GM12878 (cell line): ENCODE results near the gene INHBB. TPM values are rescaled to one million over a fixed set of nuclear protein-coding genes. Genes with fewer than 3 reads are reported as not detected.

ENCODE experiments used
- ATAC-seq: fragments of 200-7000 bp; cut with Tn5 transposase; 3 replicates; pipeline ENCODE4 v1.9.1; 2020; ENCODE audit warnings: mild to moderate bottlenecking, moderate library complexity
- BruUV-seq: library from RNA; stranded (reverse); fragments of 400-500 nt; replicated peaks from 2 replicates; lab custom pipeline; 2021; lab: Mats Ljungman, UMichigan
- CTCF ChIA-PET: fragments of 300-600 bp; sonication (Branson Sonifier 250); formaldehyde crosslinking; extraction: SDS; loops from one replicate; lab custom pipeline; 2021; ENCODE audit warnings: inconsistent platforms; lab: Yijun Ruan, JAX
- POLR2A ChIA-PET: fragments of 350-600 bp; formaldehyde crosslinking; extraction: SDS; loops from one replicate; lab custom pipeline; 2021; ENCODE audit warnings: inconsistent platforms; lab: Charles Lee
- RAD21 ChIA-PET: fragments of 300-600 bp; sonication (Branson Sonifier 250); formaldehyde crosslinking; loops from one replicate; lab custom pipeline; 2023; ENCODE audit warnings: antibody characterized with exemption; ENCODE audit not compliant: unreplicated experiment; lab: Charles Lee
- SMC1A ChIA-PET: fragments of 300-600 bp; sonication (Branson Sonifier 250); formaldehyde crosslinking; loops from one replicate; lab custom pipeline; 2023; ENCODE audit not compliant: unreplicated experiment, uncharacterized antibody; lab: Charles Lee
- DNase-seq: peaks from one replicate; pipeline ENCODE4 v3.0.0-alpha.2; 2011; ENCODE audit warnings: low read depth, low spot score
- FAIRE-seq: peaks from 3 replicates; lab custom pipeline; 2011; peaks lifted over from hg19 to GRCh38; lab: Jason Lieb, UNC
- H2AFZ ChIP-seq: 2 replicates; pipeline ENCODE4 v1.6.0; 2011; ENCODE audit warnings: low read depth, low read length, control low read depth; ENCODE audit not compliant: control insufficient read depth
- H3K27ac ChIP-seq: 2 replicates; pipeline ENCODE4 v1.5.1; 2011; ENCODE audit warnings: control low read depth; ENCODE audit not compliant: control insufficient read depth, insufficient read depth
- H3K27me3 ChIP-seq, 2 experiments: replicated peaks in 1 of 2; 2 replicates each; pipeline versions ENCODE4 v1.6.0 to v1.6.1; 2011; ENCODE audit warnings: low read length in 1 of 2; ENCODE audit not compliant: control insufficient read depth in 2 of 2, insufficient read depth in 2 of 2
- H3K36me3 ChIP-seq, 2 experiments: 2 replicates each; pipeline ENCODE4 v1.5.1; 2011; ENCODE audit warnings: low read length in 1 of 2; ENCODE audit not compliant: control insufficient read depth in 2 of 2, insufficient read depth in 2 of 2
- H3K4me1 ChIP-seq: 2 replicates; pipeline ENCODE4 v1.6.1; 2011; ENCODE audit warnings: mild to moderate bottlenecking, low read length, moderate library complexity, mixed read lengths; ENCODE audit not compliant: control insufficient read depth, insufficient read depth
- H3K4me2 ChIP-seq: 2 replicates; pipeline ENCODE4 v1.6.0; 2011; ENCODE audit warnings: control low read depth; ENCODE audit not compliant: control insufficient read depth, insufficient read depth
- H3K4me3 ChIP-seq: fragments of 200-600 bp; sonication (generic); 2 replicates; pipeline ENCODE4 v1.5.1; 2016
- H3K79me2 ChIP-seq: 2 replicates; pipeline ENCODE4 v1.6.0; 2011; ENCODE audit warnings: low read length; ENCODE audit not compliant: control insufficient read depth, insufficient read depth
- H3K9ac ChIP-seq: 2 replicates; pipeline ENCODE4 v1.8.0; 2011; ENCODE audit warnings: low read length, control low read depth, mixed read lengths; ENCODE audit not compliant: control insufficient read depth, insufficient read depth
- H3K9me3 ChIP-seq: replicated peaks from 3 replicates; pipeline ENCODE4 v1.5.1; 2011; ENCODE audit warnings: mild to moderate bottlenecking, low read length; ENCODE audit not compliant: control insufficient read depth, insufficient read depth
- H4K20me1 ChIP-seq: 2 replicates; pipeline ENCODE4 v1.6.0; 2011; ENCODE audit not compliant: control insufficient read depth, insufficient read depth
- BACH1 ChIP-seq: fragments of 450-650 bp; IDR thresholded peaks from 2 replicates; pipeline ENCODE4 v1.6.1; 2017; ENCODE audit warnings: mild to moderate bottlenecking, borderline replicate concordance
- CBFB ChIP-seq: IDR thresholded peaks from 2 replicates; pipeline ENCODE4 v1.6.1; 2016; ENCODE audit warnings: antibody characterized with exemption, low read depth
- PML ChIP-seq: IDR thresholded peaks from 2 replicates; pipeline ENCODE4 v1.6.1; 2012; ENCODE audit warnings: low read length, inconsistent platforms
- POLR2AphosphoS5 ChIP-seq: IDR thresholded peaks from 2 replicates; pipeline ENCODE4 v1.6.1; 2011; ENCODE audit warnings: mild to moderate bottlenecking, low read length, inconsistent platforms
- TCF7 ChIP-seq: IDR thresholded peaks from 2 replicates; pipeline ENCODE4 v1.6.1; 2014; ENCODE audit warnings: antibody characterized with exemption, borderline replicate concordance
- WGBS: methylation state at CpG from one replicate; pipeline ENCODE4 v1.1.6; 2016; ENCODE audit warnings: low lambda C conversion rate; ENCODE audit not compliant: insufficient replicate concordance, insufficient coverage; ENCODE audit errors: missing lambda C conversion rate; 5-methylcytosine and 5-hydroxymethylcytosine counted together
- in situ Hi-C: fragments of 300-500 bp; cut with MboI; formaldehyde crosslinking; loops from 9 replicates; pipeline ENCODE4 v1.14.3; 2018; ENCODE audit warnings: mixed read lengths
- intact Hi-C: fragments of 100-400 bp; cut with micrococcal nuclease; formaldehyde crosslinking; loops from one replicate; pipeline ENCODE4 v1.14.2; 2022; ENCODE audit not compliant: unreplicated experiment
- polyA plus RNA-seq, 11 experiments: library from polyadenylated mRNA; depleted of rRNA in 4 of 11; unstranded in 6 of 11; stranded (reverse) in 5 of 11; fragments of >200 nt; fragmentation: Nextera tagmentation in 4 of 11; fragmentation: Illumina TruSeq in 1 of 11; extraction: Ambion mirVana in 4 of 11; extraction: Trizol in 1 of 11; gene quantifications; 1 replicate in 1 of 11; 2 replicates in 10 of 11; pipeline versions ENCODE4 v1.2.1 to v1.2.3, GENCODE V29; 2011 to 2016; ENCODE audit warnings: inconsistent platforms in 2 of 11, missing spikeins in 2 of 11, low read depth in 1 of 11
- total RNA-seq, 4 experiments: library from RNA; depleted of rRNA in 3 of 4; stranded (reverse); fragments of >200 nt in 3 of 4; fragmentation: Illumina TruSeq in 1 of 4; extraction: Trizol in 1 of 4; gene quantifications; 2 replicates each; pipeline versions ENCODE4 v1.2.1 to v1.2.3, GENCODE V29; 2013 to 2021
- TF ChIP-seq, protein P1 (sequence below): fragments of 450-650 bp; IDR thresholded peaks from 2 replicates; pipeline ENCODE4 v1.6.1; 2014; ENCODE audit warnings: mild to moderate bottlenecking
- TF ChIP-seq, protein P2 (sequence below): IDR thresholded peaks from 2 replicates; pipeline ENCODE4 v1.6.1; 2011; ENCODE audit warnings: mild to moderate bottlenecking, low read depth, low read length, moderate library complexity; ENCODE audit not compliant: insufficient replicate concordance

Gene INHBB
- total and polyA plus RNA-seq, 10 of the 15 experiments (the other 5 are each of a cell fraction or from before 2014, with no cell fraction given) = 0.05 TPM; not detected in 9

DNA sequence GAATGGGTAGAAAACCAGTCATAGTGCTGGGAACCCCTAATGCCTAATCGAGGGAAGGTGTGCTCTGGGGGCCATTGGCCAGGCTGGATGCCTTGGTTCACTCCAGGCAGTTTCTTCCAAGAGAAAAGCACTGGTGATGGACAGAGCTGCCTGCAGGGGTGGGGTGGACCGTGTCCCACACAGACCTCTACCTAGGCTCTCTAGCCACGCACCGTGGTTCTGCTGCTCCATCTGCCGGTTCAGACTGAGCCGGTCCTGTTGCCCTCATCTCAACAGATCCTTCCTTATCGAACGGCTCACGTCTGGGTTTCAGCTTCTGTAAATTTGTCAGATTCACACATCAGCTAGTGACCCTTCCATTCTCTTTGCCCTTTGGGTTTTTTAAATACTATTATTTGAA is 46.9 kb upstream of the INHBB start:
- peaks cover 0 to 11% of the 10 kb centered on the region in 2 experiments; a peak in 2 of 4 replicates for H3K36me3 ChIP-seq
- no peaks in the 10 kb centered on the region for H3K27me3 ChIP-seq
- intact Hi-C loops = no loop called here
- H3K9ac ChIP-seq = no peak overlapping the region
- CTCF ChIA-PET = interaction anchor here (0.7 to 0.9 kb wide), 2 partner anchors 14 to 124 kb away, joined by 3 read pairs; no protein-coding TSS in a partner anchor
- TF ChIP-seq CBFB (no peak), POLR2AphosphoS5 (no peak), PML (no peak), TCF7 (no peak), BACH1 (no peak)
- TF ChIP-seq, protein P1, sequence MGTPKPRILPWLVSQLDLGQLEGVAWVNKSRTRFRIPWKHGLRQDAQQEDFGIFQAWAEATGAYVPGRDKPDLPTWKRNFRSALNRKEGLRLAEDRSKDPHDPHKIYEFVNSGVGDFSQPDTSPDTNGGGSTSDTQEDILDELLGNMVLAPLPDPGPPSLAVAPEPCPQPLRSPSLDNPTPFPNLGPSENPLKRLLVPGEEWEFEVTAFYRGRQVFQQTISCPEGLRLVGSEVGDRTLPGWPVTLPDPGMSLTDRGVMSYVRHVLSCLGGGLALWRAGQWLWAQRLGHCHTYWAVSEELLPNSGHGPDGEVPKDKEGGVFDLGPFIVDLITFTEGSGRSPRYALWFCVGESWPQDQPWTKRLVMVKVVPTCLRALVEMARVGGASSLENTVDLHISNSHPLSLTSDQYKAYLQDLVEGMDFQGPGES = no peak
- TF ChIP-seq, protein P2, sequence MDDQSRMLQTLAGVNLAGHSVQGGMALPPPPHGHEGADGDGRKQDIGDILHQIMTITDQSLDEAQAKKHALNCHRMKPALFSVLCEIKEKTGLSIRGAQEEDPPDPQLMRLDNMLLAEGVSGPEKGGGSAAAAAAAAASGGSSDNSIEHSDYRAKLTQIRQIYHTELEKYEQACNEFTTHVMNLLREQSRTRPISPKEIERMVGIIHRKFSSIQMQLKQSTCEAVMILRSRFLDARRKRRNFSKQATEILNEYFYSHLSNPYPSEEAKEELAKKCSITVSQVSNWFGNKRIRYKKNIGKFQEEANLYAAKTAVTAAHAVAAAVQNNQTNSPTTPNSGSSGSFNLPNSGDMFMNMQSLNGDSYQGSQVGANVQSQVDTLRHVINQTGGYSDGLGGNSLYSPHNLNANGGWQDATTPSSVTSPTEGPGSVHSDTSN = no peak
- TF ChIP-seq, all 136 proteins: peak for 0
- no TSS peak for BruUV-seq
- Histone ChIP-seq H3K27ac (no peak overlapping the region), H3K4me3 (no peak overlapping the region), H3K4me2 (no peak overlapping the region), H3K79me2 (no peaks in the 10 kb centered on the region), H3K4me1 (peaks cover 5% of the 10 kb centered on the region), H2AFZ (no peak overlapping the region), H4K20me1 (no peaks in the 10 kb centered on the region), H3K9me3 (no peaks in the 10 kb centered on the region)
- 92% methylated on average over 9 of the region's 9 CpGs for WGBS
- FAIRE-seq (no peak), ATAC-seq (no peak), DNase-seq (no peak)
- ChIA-PET POLR2A (interaction anchor here (0.6 kb wide), 1 partner anchor 179 kb away, joined by 3 read pairs; no protein-coding TSS in a partner anchor), SMC1A (no interaction called here), RAD21 (no interaction called here)
- in situ Hi-C loops = no loop called here
